ENCODE data around the gene ANXA9.

DNA sequence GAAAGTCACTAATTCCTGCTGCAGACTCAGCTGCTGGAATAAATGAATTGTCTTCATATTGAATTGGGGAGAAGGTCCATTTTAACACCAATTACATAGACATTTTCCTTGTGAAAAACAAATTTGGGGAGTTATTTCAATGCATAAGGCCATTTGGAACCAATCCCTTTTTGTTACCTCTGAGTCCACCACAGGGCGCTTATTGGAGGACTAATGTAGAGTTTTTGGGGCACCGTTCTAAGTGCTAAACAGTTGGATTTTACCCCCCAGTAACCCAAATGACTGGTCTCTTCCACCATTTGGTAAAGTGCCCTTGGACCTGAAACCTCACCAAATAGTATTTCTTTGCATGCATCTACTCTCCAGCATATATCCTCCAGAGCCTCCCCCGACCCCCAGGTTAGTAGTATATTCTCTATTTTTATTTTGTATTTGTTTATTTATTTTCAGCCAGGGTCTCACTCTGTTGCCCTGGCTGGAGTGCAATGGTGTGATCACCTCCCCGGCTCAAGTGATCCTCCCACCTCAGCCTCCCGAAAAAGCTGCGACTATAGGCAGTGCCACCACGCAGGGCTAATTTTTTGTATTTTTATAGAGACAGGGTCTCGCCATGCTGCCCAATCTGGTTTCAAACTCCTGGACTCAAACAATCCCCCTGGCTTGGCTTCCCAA, 27.7 kb downstream of the ANXA9 start:
- TF ChIP-seq CTCF (conservative IDR thresholded peaks at IDR 0.05; ENCODE audit: low read depth, low read length), result no peak
- no peak for TF ChIP-seq EZH2 (IDR thresholded peaks at IDR 0.05; ENCODE audit: borderline replicate concordance, low read depth, low read length, poor library complexity, severe bottlenecking)

Measured in A673 (cell line).